ENCODE measurements around the gene CRY2. TPM values are rescaled to one million over a fixed set of nuclear protein-coding genes. Genes with fewer than 3 reads are reported as not detected.
"Not testable (repeated sequence)": the region's sequence is repeated elsewhere in the genome, so short reads cannot be mapped to it uniquely, and the experiment has no call there.

Gene CRY2
- total RNA-seq, 6 experiments from 2014 or later, result 19.6 to 104 (median 31.5) TPM

DNA sequence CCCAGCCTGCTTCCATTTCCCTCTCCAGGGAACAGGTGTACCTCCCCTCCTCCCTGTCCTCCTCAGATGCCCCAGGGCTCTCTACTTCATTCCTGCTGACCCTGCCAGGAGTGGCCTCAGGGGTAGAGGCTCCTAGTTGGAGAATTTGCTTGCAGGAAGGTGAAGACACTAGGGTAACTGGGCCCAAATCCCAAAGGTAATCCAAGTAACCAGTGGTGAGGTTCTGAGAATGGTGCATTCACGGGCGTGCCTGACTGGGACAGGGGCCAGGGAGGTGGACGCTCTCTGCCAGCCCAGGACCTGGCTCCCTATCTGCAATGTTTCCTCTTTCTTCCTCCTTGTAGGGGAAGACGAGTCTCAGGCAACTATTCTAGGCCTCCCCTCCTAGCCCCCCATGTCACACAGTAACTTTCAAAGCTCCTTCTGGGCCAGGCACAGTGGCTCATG lies 39.5 kb upstream of the CRY2 start:
- 10% methylated on average over 2 of the region's 4 CpGs for WGBS (ENCODE audit: insufficient coverage, low coverage, low lambda C conversion rate, missing lambda C conversion rate)
- no peak for ATAC-seq

DNA sequence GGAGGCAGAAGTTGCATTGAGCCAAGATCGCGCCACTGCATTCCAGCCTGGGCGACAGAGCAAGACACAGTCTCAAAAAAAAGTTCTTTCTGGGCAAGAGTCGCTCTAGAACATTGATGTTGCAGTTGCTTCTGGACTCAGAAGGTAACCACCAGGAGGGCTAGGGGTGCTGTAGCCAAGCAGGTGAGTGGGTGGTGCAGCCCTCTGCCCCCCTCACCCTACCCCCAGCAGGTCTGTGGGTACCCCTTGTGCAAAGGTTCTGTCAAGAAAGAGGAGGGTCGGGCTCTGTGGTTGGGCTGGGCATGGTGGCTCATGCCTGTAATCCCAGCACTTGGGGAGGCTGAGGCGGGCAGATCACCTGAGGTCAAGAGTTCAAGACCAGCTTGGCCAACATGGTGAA lies 38.8 kb upstream of the CRY2 start:
- Histone ChIP-seq H3K36me3 (peaks cover 4 to 36% (median 21%) of the 10 kb centered on the region in 4 donors), H3K4me3 (peak overlapping the region in 1 of 3 donors; percentile 62), H3K4me1 (peaks cover 0 to 38% (median 14%) of the 10 kb centered on the region in 4 donors), H3K27ac (peak overlapping the region in 1 of 3 donors; percentile 93)
- DNase-seq; intact Hi-C loops (cut with DNase I); H3K9me3 ChIP-seq; ATAC-seq; H3K27me3 ChIP-seq: not testable (repeated sequence)
- WGBS (ENCODE audit: insufficient coverage, low coverage, low lambda C conversion rate, missing lambda C conversion rate), result no CpG with 5 or more reads among the region's 6 CpGs

More for the DNA sequence above, 39.5 kb upstream of the CRY2 start:
- intact Hi-C loops (cut with DNase I), result no loop called here
- Histone ChIP-seq H3K4me1 (peaks cover 0 to 39% (median 16%) of the 10 kb centered on the region in 4 donors), H3K4me3 (peak overlapping the region in 2 of 3 donors; percentile 17 to 62), H3K9me3 (no peaks in the 10 kb centered on the region), H3K27me3 (no peaks in the 10 kb centered on the region), H3K27ac (peak overlapping the region in 1 of 3 donors; percentile 93), H3K36me3 (peaks cover 4 to 36% (median 21%) of the 10 kb centered on the region in 4 donors)
- peak in 1 of 3 donors; percentile 37 for DNase-seq
- TF ChIP-seq, protein P1, sequence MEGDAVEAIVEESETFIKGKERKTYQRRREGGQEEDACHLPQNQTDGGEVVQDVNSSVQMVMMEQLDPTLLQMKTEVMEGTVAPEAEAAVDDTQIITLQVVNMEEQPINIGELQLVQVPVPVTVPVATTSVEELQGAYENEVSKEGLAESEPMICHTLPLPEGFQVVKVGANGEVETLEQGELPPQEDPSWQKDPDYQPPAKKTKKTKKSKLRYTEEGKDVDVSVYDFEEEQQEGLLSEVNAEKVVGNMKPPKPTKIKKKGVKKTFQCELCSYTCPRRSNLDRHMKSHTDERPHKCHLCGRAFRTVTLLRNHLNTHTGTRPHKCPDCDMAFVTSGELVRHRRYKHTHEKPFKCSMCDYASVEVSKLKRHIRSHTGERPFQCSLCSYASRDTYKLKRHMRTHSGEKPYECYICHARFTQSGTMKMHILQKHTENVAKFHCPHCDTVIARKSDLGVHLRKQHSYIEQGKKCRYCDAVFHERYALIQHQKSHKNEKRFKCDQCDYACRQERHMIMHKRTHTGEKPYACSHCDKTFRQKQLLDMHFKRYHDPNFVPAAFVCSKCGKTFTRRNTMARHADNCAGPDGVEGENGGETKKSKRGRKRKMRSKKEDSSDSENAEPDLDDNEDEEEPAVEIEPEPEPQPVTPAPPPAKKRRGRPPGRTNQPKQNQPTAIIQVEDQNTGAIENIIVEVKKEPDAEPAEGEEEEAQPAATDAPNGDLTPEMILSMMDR (IDR thresholded peaks at IDR 0.05), result no peak
- TF ChIP-seq POLR2A (IDR thresholded peaks at IDR 0.05), result no peak

DNA sequence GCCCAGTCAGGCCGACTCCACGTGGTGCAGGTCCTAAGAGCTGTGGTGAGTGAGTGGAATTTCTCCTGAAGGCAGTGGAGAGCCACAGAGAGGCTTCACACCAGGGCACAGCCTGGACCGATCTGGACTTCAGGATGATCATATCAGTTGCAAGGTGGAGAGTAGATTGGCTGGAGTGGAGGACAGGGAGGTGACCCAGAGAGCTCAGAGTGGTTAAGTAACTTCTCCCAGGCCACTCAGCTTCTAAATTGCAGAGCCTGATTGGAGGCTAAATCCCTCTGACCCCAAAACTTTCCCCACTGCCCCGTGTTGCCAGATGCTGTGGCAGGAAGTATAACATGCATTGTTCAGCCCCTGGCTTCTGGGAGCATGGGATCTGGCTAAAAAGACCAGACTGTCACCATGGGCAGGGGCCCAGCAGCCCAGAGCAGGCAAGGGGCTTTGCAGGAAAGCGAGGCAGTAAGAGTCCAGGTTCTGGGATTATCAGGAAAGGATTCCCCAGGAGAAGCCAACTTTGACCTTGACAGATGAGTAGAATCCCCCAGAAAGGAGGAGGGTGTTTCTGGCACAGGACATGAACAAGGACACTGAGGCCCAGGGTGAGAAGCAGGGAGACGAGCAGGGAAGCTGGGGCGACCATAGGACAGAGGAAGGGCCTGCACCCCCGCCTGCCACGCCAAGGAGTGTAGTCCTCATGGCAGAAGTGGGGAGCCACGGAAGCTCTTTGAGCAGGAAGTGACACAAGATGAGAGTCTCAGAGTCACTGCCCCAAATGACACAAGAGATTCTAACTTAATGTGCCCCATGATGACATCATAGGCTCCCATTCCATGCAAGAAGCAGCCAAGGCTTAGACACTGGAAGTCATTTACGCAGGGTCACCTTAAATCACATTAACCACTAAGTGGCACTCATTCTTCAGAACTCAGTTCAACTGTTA lies 37.5 kb upstream of the CRY2 start:
- intact Hi-C loops (cut with DNase I), result no loop called here
- H3K4me1 ChIP-seq, result peaks cover 0 to 31% (median 14%) of the 10 kb centered on the region in 4 donors
- H3K27ac ChIP-seq, result no peak overlapping the region
- no peak for ATAC-seq
- H3K9me3 ChIP-seq, result no peaks in the 10 kb centered on the region
- TF ChIP-seq POLR2A (IDR thresholded peaks at IDR 0.05), result no peak
- TF ChIP-seq, protein P1 (IDR thresholded peaks at IDR 0.05), result no peak
- peaks cover 4 to 36% (median 21%) of the 10 kb centered on the region in 4 donors for H3K36me3 ChIP-seq
- no peak for DNase-seq
- no peaks in the 10 kb centered on the region for H3K27me3 ChIP-seq
- H3K4me3 ChIP-seq, result no peak overlapping the region
- 76% methylated on average over 8 of the region's 11 CpGs for WGBS (ENCODE audit: insufficient coverage, low coverage, low lambda C conversion rate, missing lambda C conversion rate)

DNA sequence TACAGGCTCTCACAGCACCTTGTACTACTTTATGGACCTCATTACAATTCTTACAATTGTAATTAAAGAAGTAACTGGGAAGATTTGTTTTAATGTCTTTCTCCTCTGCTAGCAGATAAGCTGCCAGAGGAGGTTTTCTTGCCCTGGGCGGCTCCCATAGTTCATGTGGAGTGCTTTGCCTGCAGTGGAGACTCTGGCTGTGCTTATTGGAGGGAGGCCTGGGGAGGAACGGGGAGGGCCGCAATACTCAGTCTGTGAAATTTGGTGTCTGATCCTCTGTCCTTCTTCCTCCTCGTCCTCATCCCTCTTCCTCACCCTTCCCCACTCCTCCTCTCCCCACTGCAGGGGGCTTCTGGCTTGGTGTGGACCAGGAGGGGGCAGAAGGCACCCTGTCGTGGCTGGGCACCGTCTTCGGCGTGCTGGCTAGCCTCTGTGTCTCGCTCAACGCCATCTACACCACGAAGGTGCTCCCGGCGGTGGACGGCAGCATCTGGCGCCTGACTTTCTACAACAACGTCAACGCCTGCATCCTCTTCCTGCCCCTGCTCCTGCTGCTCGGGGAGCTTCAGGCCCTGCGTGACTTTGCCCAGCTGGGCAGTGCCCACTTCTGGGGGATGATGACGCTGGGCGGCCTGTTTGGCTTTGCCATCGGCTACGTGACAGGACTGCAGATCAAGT lies 36.7 kb upstream of the CRY2 start:
- H3K4me3 ChIP-seq, result no peak overlapping the region
- TF ChIP-seq, protein P1 (IDR thresholded peaks at IDR 0.05), result no peak
- TF ChIP-seq POLR2A (IDR thresholded peaks at IDR 0.05), result no peak
- H3K9me3 ChIP-seq, result no peaks in the 10 kb centered on the region
- H3K27ac ChIP-seq, result no peak overlapping the region
- peaks cover 4 to 36% (median 21%) of the 10 kb centered on the region in 4 donors for H3K36me3 ChIP-seq
- 90% methylated on average over 18 of the region's 23 CpGs for WGBS (ENCODE audit: insufficient coverage, low coverage, low lambda C conversion rate, missing lambda C conversion rate)
- no peaks in the 10 kb centered on the region for H3K27me3 ChIP-seq
- ATAC-seq (no peak), DNase-seq (no peak)
- peaks cover 0 to 30% (median 14%) of the 10 kb centered on the region in 4 donors for H3K4me1 ChIP-seq
- intact Hi-C loops (cut with DNase I), result no loop called here
